Liver (tissue), 9 donors: ENCODE measurements around the gene SIRPD. TPM values are rescaled to one million over a fixed set of nuclear protein-coding genes. Genes with fewer than 3 reads are reported as not detected.

Experiments
- DNase-seq: peaks from one replicate; pipeline ENCODE4 v3.0.0-alpha.2; 2017; ENCODE audit warnings: low spot score
- H3K27ac ChIP-seq, 2 donors: one replicate each; pipeline ENCODE4 v1.7.0; 2013; ENCODE audit warnings: inconsistent platforms in 2 of 2, low read length in 2 of 2, control low read depth in 1 of 2, low read depth in 1 of 2, mild to moderate bottlenecking in 1 of 2
- H3K27me3 ChIP-seq, 4 donors: one replicate each; pipeline versions ENCODE4 v1.6.1 to v1.7.0; 2013; ENCODE audit warnings: low read length in 3 of 4, inconsistent platforms in 1 of 4, mild to moderate bottlenecking in 1 of 4, moderate library complexity in 1 of 4; ENCODE audit not compliant: control insufficient read depth in 4 of 4, insufficient read depth in 4 of 4
- H3K36me3 ChIP-seq, 4 donors: one replicate each; pipeline versions ENCODE4 v1.6.1 to v1.7.0; 2013; ENCODE audit warnings: low read length in 3 of 4, mild to moderate bottlenecking in 3 of 4, low read depth in 1 of 4, moderate library complexity in 1 of 4; ENCODE audit not compliant: control insufficient read depth in 4 of 4, insufficient read depth in 3 of 4
- H3K4me1 ChIP-seq, 4 donors: one replicate each; pipeline versions ENCODE4 v1.6.1 to v1.7.0; 2013; ENCODE audit warnings: low read length in 3 of 4, mild to moderate bottlenecking in 3 of 4, moderate library complexity in 1 of 4; ENCODE audit not compliant: control insufficient read depth in 4 of 4, insufficient read depth in 4 of 4
- H3K4me3 ChIP-seq, 3 donors: one replicate each; pipeline versions ENCODE4 v1.6.1 to v1.7.0; 2013; ENCODE audit warnings: low read length in 3 of 3, control low read depth in 1 of 3, low read depth in 1 of 3, mild to moderate bottlenecking in 1 of 3
- H3K9ac ChIP-seq, 2 donors: one replicate each; pipeline ENCODE4 v1.7.0; 2013; ENCODE audit warnings: low read length in 2 of 2, mild to moderate bottlenecking in 2 of 2, moderate library complexity in 2 of 2, control low read depth in 1 of 2, low read depth in 1 of 2
- H3K9me3 ChIP-seq, 4 donors: one replicate each; pipeline versions ENCODE4 v1.6.1 to v1.7.0; 2013; ENCODE audit warnings: low read length in 3 of 4; ENCODE audit not compliant: control insufficient read depth in 4 of 4
- ATF3 ChIP-seq: IDR thresholded peaks from 2 replicates; pipeline ENCODE4 v1.6.1; 2016; ENCODE audit warnings: antibody characterized with exemption
- CTCF ChIP-seq: fragments of 150-350 bp; IDR thresholded peaks from 2 replicates; pipeline ENCODE4 v1.5.1; 2017; ENCODE audit warnings: improper control_type of control experiment, low read depth, low read length; ENCODE audit not compliant: missing input control
- EGR1 ChIP-seq, 2 donors: IDR thresholded peaks; 2 replicates each; pipeline ENCODE4 v1.6.1; 2016 to 2018; ENCODE audit warnings: antibody characterized with exemption in 2 of 2, low read depth in 2 of 2
- FOXA2 ChIP-seq: IDR thresholded peaks from 2 replicates; pipeline ENCODE4 v1.6.1; 2016; ENCODE audit warnings: antibody characterized with exemption
- GABPA ChIP-seq, 2 donors: IDR thresholded peaks in 1 of 2; conservative IDR thresholded peaks in 1 of 2; 2 replicates each; pipeline ENCODE4 v1.6.1; 2016; ENCODE audit warnings: antibody characterized with exemption in 2 of 2, mild to moderate bottlenecking in 1 of 2, moderate library complexity in 1 of 2
- HNF4A ChIP-seq, 2 donors: conservative IDR thresholded peaks; 2 replicates each; pipeline ENCODE4 v1.6.1; 2016; ENCODE audit warnings: antibody characterized with exemption in 2 of 2, mild to moderate bottlenecking in 2 of 2
- JUND ChIP-seq, 2 donors: IDR thresholded peaks; 2 replicates each; pipeline ENCODE4 v1.6.1; 2016; ENCODE audit warnings: antibody characterized with exemption in 2 of 2
- MAX ChIP-seq: IDR thresholded peaks from 2 replicates; pipeline ENCODE4 v1.6.1; 2016; ENCODE audit warnings: antibody characterized with exemption
- NR2F2 ChIP-seq: IDR thresholded peaks from 2 replicates; pipeline ENCODE4 v1.6.1; 2016; ENCODE audit warnings: antibody characterized with exemption
- RAD21 ChIP-seq, 2 donors: IDR thresholded peaks; 2 replicates each; pipeline ENCODE4 v1.6.1; 2016; ENCODE audit warnings: antibody characterized with exemption in 2 of 2, mild to moderate bottlenecking in 2 of 2
- RXRA ChIP-seq, 2 donors: IDR thresholded peaks; 2 replicates each; pipeline ENCODE4 v1.6.1; 2017 to 2018; ENCODE audit warnings: antibody characterized with exemption in 2 of 2, mild to moderate bottlenecking in 1 of 2
- SP1 ChIP-seq: IDR thresholded peaks from 2 replicates; pipeline ENCODE4 v1.6.1; 2018; ENCODE audit warnings: antibody characterized with exemption, mild to moderate bottlenecking
- TAF1 ChIP-seq: conservative IDR thresholded peaks from 2 replicates; pipeline ENCODE4 v1.6.1; 2016; ENCODE audit warnings: antibody characterized with exemption, mild to moderate bottlenecking
- YY1 ChIP-seq: IDR thresholded peaks from 2 replicates; pipeline ENCODE4 v1.6.1; 2016; ENCODE audit warnings: antibody characterized with exemption, mild to moderate bottlenecking
- ZBTB33 ChIP-seq: IDR thresholded peaks from 2 replicates; pipeline ENCODE4 v1.6.1; 2016; ENCODE audit warnings: antibody characterized with exemption
- WGBS: extraction: QIAGEN DNeasy Blood & Tissue Kit; methylation state at CpG from one replicate; pipeline ENCODE4 v1.1.7; 2013; 5-methylcytosine and 5-hydroxymethylcytosine counted together
- polyA plus RNA-seq, 2 donors: library from polyadenylated mRNA; stranded (reverse) in 1 of 2; unstranded in 1 of 2; fragments of 200-250 nt in 1 of 2; fragments of >200 nt in 1 of 2; fragmentation: Nextera tagmentation in 1 of 2; extraction: Ambion mirVana in 1 of 2; gene quantifications; one replicate each; pipeline versions ENCODE4 v1.2.1 to v1.2.3, GENCODE V29; 2013 to 2015
- total RNA-seq, 2 donors: library from RNA; depleted of rRNA; stranded (reverse); fragments of >200 nt; gene quantifications; one replicate each; pipeline ENCODE4 v1.2.3, GENCODE V29; 2014
- donor health status: healthy.
- donor health status: healthy.
- donor health status: healthy.
- donor health status: healthy.
- donor health status: healthy.

The SIRPD gene
- total and polyA plus RNA-seq, 4 donors = 1.1 TPM; not detected in 3

GRCh38 chr20:1505871-1506270 lies 51.6 kb downstream of the SIRPD start:
- no peak for DNase-seq
- H3K4me1 ChIP-seq = no peaks in the 10 kb centered on the region
- peaks cover 0 to 2% (median 0%) of the 10 kb centered on the region in 4 donors for H3K27me3 ChIP-seq
- H3K27ac ChIP-seq = no peak overlapping the region
- no peaks in the 10 kb centered on the region for H3K36me3 ChIP-seq
- H3K9ac ChIP-seq = no peak overlapping the region
- no peak overlapping the region for H3K4me3 ChIP-seq
- TF ChIP-seq RAD21 (IDR thresholded peaks at IDR 0.05) = no peak
- TF ChIP-seq HNF4A (conservative IDR thresholded peaks at IDR 0.05) = no peak
- TF ChIP-seq EGR1 (IDR thresholded peaks at IDR 0.05; ENCODE audit: low read depth in 2 of 2) = no peak
- TF ChIP-seq ZBTB33 = no peak
- no peak for TF ChIP-seq RXRA (IDR thresholded peaks at IDR 0.05)
- no peaks in the 10 kb centered on the region for H3K9me3 ChIP-seq
- 95% methylated on average over 1 of the region's 1 CpG for WGBS

GRCh38 chr20:1505361-1505760 lies 52.1 kb downstream of the SIRPD start:
- Histone ChIP-seq H3K9ac (no peak overlapping the region), H3K9me3 (no peaks in the 10 kb centered on the region), H3K27me3 (peaks cover 0 to 2% (median 0%) of the 10 kb centered on the region in 4 donors), H3K36me3 (no peaks in the 10 kb centered on the region), H3K27ac (no peak overlapping the region), H3K4me3 (no peak overlapping the region), H3K4me1 (no peaks in the 10 kb centered on the region)
- WGBS = 84% methylated on average over 3 of the region's 3 CpGs
- TF ChIP-seq JUND (IDR thresholded peaks at IDR 0.05) = no peak
- TF ChIP-seq SP1 = no peak
- no peak for TF ChIP-seq TAF1
- no peak for TF ChIP-seq FOXA2
- TF ChIP-seq GABPA (IDR thresholded peaks at IDR 0.05 in 1 of 2, conservative IDR thresholded peaks at IDR 0.05 in 1 of 2) = no peak
- no peak for TF ChIP-seq ZBTB33
- no peak for TF ChIP-seq CTCF
- no peak for DNase-seq

- H3K9ac ChIP-seq = no peak overlapping the region
- H3K4me3 ChIP-seq = no peak overlapping the region
- no peaks in the 10 kb centered on the region for H3K36me3 ChIP-seq
- peaks cover 0 to 3% (median 1%) of the 10 kb centered on the region in 4 donors for H3K27me3 ChIP-seq
- no peak overlapping the region for H3K27ac ChIP-seq
- peak; percentile 68 for DNase-seq
- 2% methylated on average over 8 of the region's 8 CpGs for WGBS
- H3K9me3 ChIP-seq = no peaks in the 10 kb centered on the region
- no peaks in the 10 kb centered on the region for H3K4me1 ChIP-seq
- TF ChIP-seq YY1 (peak; percentile 32), RAD21 (IDR thresholded peaks at IDR 0.05) (peak; percentile 97 to 99), ZBTB33 (no peak), CTCF (peak; percentile 99), EGR1 (IDR thresholded peaks at IDR 0.05; ENCODE audit: low read depth in 2 of 2) (no peak), FOXA2 (peak; percentile 23), ATF3 (peak; percentile 10), NR2F2 (no peak), MAX (peak; percentile 32), SP1 (peak; percentile 36), GABPA (IDR thresholded peaks at IDR 0.05 in 1 of 2, conservative IDR thresholded peaks at IDR 0.05 in 1 of 2) (peak in 1 of 2 donors; percentile 46), RXRA (IDR thresholded peaks at IDR 0.05) (peak; percentile 8 to 29)
These were observed 53.8 kb downstream of the SIRPD start for GRCh38 chr20:1503564-1504227.
